ENCODE data around the gene CFAP92.

The CFAP92 gene

DNA sequence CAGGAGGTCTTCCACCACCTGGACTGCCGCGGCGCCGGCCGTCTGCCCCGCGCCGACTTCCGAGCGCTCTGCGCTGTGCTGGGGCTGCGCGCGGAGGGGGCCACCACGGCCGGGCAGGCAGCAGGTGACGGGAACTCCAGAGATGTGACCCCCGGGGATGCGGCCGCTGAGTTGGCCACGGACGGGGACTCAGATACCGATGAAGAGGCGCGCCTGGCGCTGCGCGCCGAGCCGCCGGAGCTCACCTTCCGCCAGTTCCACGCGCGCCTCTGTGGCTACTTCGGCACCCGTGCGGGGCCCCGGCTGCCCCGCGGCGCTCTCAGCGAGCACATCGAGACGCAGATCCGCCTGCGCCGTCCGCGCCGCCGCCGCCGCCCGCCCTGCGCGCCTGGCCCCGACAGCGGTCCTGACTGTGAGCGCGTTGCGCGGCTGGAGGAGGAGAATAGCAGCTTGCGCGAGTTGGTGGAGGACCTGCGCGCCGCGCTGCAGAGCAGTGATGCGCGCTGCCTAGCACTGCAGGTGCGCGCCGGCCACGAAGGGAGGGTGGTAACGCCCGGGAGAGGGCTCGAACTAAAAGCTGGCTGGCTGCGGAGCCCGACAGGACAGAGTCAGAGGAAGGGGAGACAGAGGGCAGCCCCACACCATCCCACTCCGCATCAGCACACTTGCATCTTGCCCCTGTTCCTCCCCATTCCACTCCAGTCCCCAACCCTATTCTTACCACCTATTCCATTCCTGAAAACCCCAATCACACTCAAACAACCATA is 8.1 kb upstream of the CFAP92 start:
- CTCF ChIA-PET = interaction anchor here (0.7 to 16.5 kb wide), 5 partner anchors 10 to 66 kb away, joined by 3 to 195 read pairs (median 3); no protein-coding TSS in a partner anchor
- POLR2A ChIA-PET = interaction anchor here (0.8 kb wide), 1 partner anchor 12 kb away, joined by 3 read pairs; no protein-coding TSS in a partner anchor

DNA sequence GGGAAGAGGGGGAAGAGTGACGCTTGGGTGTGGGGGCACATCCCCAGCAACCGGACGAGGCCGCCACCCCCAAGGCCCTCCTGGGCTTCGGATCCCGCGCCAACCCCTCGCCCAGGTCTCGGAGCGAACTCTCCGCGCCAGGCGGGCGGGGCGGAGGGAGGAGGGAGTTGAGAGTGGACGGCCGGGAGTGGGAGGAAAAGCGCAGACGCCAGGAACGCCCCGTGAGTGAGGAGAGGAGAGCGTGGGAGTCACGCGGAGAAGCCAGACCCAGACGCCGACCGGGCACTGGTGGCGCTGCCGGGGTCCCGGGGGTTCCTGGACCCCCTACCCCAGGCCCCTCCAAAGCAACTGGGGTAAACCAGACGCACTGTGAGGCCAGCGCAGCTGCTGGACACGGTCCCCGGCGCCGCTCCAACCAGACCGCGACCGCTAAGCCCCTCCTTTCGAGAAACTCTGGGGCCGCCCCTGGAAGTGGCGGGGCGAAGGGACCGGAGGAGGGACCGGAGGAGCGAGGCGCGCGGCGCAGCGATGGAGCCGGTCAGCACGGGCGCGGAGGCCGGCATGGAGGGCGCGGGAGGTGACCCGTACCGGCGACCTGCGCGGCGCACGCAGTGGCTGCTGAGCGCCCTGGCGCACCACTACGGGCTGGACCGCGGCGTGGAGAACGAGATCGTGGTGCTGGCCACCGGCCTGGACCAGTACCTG is 7.4 kb upstream of the CFAP92 start, which contains the start of gene EFCC1:
Gene EFCC1, plus strand, starts transcription at position 204 of the 705 bp plus-strand sequence. Its CDS starts 325 bp downstream, at position 529.
- WGBS (ENCODE audit: insufficient coverage) = 1% methylated on average over 61 of the region's 74 CpGs
- no peaks in the 10 kb centered on the region for H3K27me3 ChIP-seq (replicated peaks in 2 of 5; ENCODE audit: control insufficient read depth in 4 of 5, insufficient read depth in 5 of 5, low read length in 4 of 5)
- peaks cover 18 to 91% (median 77%) of the 10 kb centered on the region in 4 experiments for H3K4me1 ChIP-seq (ENCODE audit: control extremely low read depth in 1 of 4, control insufficient read depth in 4 of 4, insufficient read depth in 4 of 4, low read length in 3 of 4)
- no peaks in the 10 kb centered on the region for H3K9me3 ChIP-seq (ENCODE audit: control extremely low read depth in 1 of 5, control insufficient read depth in 4 of 5, insufficient read depth in 2 of 5, low read depth in 1 of 5, low read length in 4 of 5)
- H3K36me3 ChIP-seq (ENCODE audit: control insufficient read depth in 4 of 4, insufficient read depth in 4 of 4, low read length in 3 of 4) = no peaks in the 10 kb centered on the region
- H3K27ac ChIP-seq (ENCODE audit: insufficient read depth in 1 of 2, low read depth in 1 of 2, low read length in 2 of 2, poor library complexity in 1 of 2, severe bottlenecking in 2 of 2) = peak within 1 kb of the TSS in 1 of 2 experiments; percentile 28
- peak in 2 of 3 donors; percentile 55 to 70 for DNase-seq
- CTCF ChIA-PET = interaction anchor here (0.7 to 16.5 kb wide), 2 partner anchors 11 to 52 kb away, joined by 3 to 195 read pairs; no protein-coding TSS in a partner anchor
- POLR2A ChIA-PET = interaction anchor here (0.8 to 1.6 kb wide), 2 partner anchors 7 to 13 kb away, joined by 3 to 4 read pairs; no protein-coding TSS in a partner anchor
- peak within 1 kb of the TSS; percentile 56 to 88 (median 78) for H3K4me3 ChIP-seq (ENCODE audit: control insufficient read depth in 1 of 7, extremely low read depth in 1 of 7, insufficient read depth in 4 of 7, low read depth in 2 of 7, low read length in 6 of 7)

More for the DNA sequence above, 8.1 kb upstream of the CFAP92 start:
- H3K4me1 ChIP-seq (ENCODE audit: control extremely low read depth in 1 of 4, control insufficient read depth in 4 of 4, insufficient read depth in 4 of 4, low read length in 3 of 4) = peaks cover 15 to 85% (median 73%) of the 10 kb centered on the region in 4 experiments
- DNase-seq = peak in 2 of 3 donors; percentile 67 to 78
- H3K4me3 ChIP-seq (ENCODE audit: control insufficient read depth in 1 of 7, extremely low read depth in 1 of 7, insufficient read depth in 4 of 7, low read depth in 2 of 7, low read length in 6 of 7) = peak overlapping the region; percentile 56 to 88 (median 78)
- H3K36me3 ChIP-seq (ENCODE audit: control insufficient read depth in 4 of 4, insufficient read depth in 4 of 4, low read length in 3 of 4) = peaks cover 0 to 5% (median 2%) of the 10 kb centered on the region in 4 experiments
- no peak overlapping the region for H3K27ac ChIP-seq (ENCODE audit: insufficient read depth in 1 of 2, low read depth in 1 of 2, low read length in 2 of 2, poor library complexity in 1 of 2, severe bottlenecking in 2 of 2)
- no peaks in the 10 kb centered on the region for H3K9me3 ChIP-seq (ENCODE audit: control extremely low read depth in 1 of 5, control insufficient read depth in 4 of 5, insufficient read depth in 2 of 5, low read depth in 1 of 5, low read length in 4 of 5)
- no peaks in the 10 kb centered on the region for H3K27me3 ChIP-seq (replicated peaks in 2 of 5; ENCODE audit: control insufficient read depth in 4 of 5, insufficient read depth in 5 of 5, low read length in 4 of 5)
- under 1% methylated on average over 56 of the region's 81 CpGs for WGBS (ENCODE audit: insufficient coverage)

DNA sequence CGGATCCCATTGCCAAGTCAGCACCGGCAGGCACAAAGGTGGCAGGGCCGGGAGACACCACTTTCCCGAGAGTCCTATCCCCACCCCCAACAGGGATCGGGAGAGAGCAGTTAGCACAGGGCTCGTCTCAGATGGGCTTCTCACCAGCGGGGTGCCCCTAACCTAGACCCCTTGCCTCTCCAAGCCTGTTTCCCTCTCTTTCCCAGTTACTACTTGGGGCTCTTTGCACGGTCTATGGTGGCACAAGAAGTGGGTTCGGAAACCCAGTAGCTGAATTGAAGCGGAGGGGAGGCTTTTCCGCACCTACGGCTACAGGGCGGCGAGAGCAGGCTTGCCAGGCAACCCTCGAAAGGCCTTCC is 6.8 kb upstream of the CFAP92 start:
- no peak for DNase-seq
- Histone ChIP-seq H3K36me3 (ENCODE audit: control insufficient read depth in 4 of 4, insufficient read depth in 4 of 4, low read length in 3 of 4) (no peaks in the 10 kb centered on the region), H3K9me3 (ENCODE audit: control extremely low read depth in 1 of 5, control insufficient read depth in 4 of 5, insufficient read depth in 2 of 5, low read depth in 1 of 5, low read length in 4 of 5) (no peaks in the 10 kb centered on the region), H3K27me3 (replicated peaks in 2 of 5; ENCODE audit: control insufficient read depth in 4 of 5, insufficient read depth in 5 of 5, low read length in 4 of 5) (no peaks in the 10 kb centered on the region), H3K4me1 (ENCODE audit: control extremely low read depth in 1 of 4, control insufficient read depth in 4 of 4, insufficient read depth in 4 of 4, low read length in 3 of 4) (peaks cover 18 to 94% (median 79%) of the 10 kb centered on the region in 4 experiments), H3K27ac (ENCODE audit: insufficient read depth in 1 of 2, low read depth in 1 of 2, low read length in 2 of 2, poor library complexity in 1 of 2, severe bottlenecking in 2 of 2) (no peak overlapping the region), H3K4me3 (ENCODE audit: control insufficient read depth in 1 of 7, extremely low read depth in 1 of 7, insufficient read depth in 4 of 7, low read depth in 2 of 7, low read length in 6 of 7) (peak overlapping the region; percentile 56 to 88 (median 78))
- 37% methylated on average over 10 of the region's 15 CpGs for WGBS (ENCODE audit: insufficient coverage)
- ChIA-PET CTCF (interaction anchor here (0.8 to 16.5 kb wide), 3 partner anchors 11 to 53 kb away, joined by 3 to 195 read pairs (median 20); no protein-coding TSS in a partner anchor), POLR2A (interaction anchor here (1.6 kb wide), 1 partner anchor 8 kb away, joined by 4 read pairs; no protein-coding TSS in a partner anchor)

DNA sequence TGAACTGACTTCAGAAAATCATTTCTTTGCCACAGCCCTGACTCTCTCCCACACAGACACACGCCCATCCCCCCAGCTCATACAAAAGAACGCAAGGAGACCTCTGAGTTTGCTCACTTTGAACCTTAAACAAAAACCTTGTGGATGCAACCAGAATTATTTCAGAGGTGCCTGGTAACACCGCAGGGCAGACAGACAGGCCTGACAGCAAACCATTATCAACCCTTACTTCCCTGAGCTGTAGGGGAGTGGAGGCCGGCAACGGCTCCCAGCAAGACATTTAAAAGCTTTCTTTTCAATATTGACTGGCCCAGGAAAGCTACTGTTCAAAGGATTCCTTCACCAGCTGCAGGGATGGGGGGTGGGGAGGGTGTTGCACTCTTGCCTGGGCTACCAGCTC is 5.2 kb upstream of the CFAP92 start:
- Histone ChIP-seq H3K36me3 (ENCODE audit: control insufficient read depth in 4 of 4, insufficient read depth in 4 of 4, low read length in 3 of 4) (no peaks in the 10 kb centered on the region), H3K4me3 (ENCODE audit: control insufficient read depth in 1 of 7, extremely low read depth in 1 of 7, insufficient read depth in 4 of 7, low read depth in 2 of 7, low read length in 6 of 7) (peak overlapping the region in 1 of 7 experiments; percentile 48), H3K27me3 (replicated peaks in 2 of 5; ENCODE audit: control insufficient read depth in 4 of 5, insufficient read depth in 5 of 5, low read length in 4 of 5) (no peaks in the 10 kb centered on the region), H3K27ac (ENCODE audit: insufficient read depth in 1 of 2, low read depth in 1 of 2, low read length in 2 of 2, poor library complexity in 1 of 2, severe bottlenecking in 2 of 2) (no peak overlapping the region), H3K4me1 (ENCODE audit: control extremely low read depth in 1 of 4, control insufficient read depth in 4 of 4, insufficient read depth in 4 of 4, low read length in 3 of 4) (peaks cover 21 to 95% (median 78%) of the 10 kb centered on the region in 4 experiments), H3K9me3 (ENCODE audit: control extremely low read depth in 1 of 5, control insufficient read depth in 4 of 5, insufficient read depth in 2 of 5, low read depth in 1 of 5, low read length in 4 of 5) (no peaks in the 10 kb centered on the region)
- 67% methylated on average over 1 of the region's 5 CpGs for WGBS (ENCODE audit: insufficient coverage)
- ChIA-PET POLR2A (interaction anchor here (0.8 to 1.4 kb wide), 2 partner anchors 16 to 18 kb away, joined by 3 to 4 read pairs; no protein-coding TSS in a partner anchor), CTCF (interaction anchor here (1.3 to 16.5 kb wide), 3 partner anchors 13 to 29 kb away, joined by 4 to 195 read pairs (median 20); no protein-coding TSS in a partner anchor)
- peak in 2 of 3 donors; percentile 36 to 43 for DNase-seq

DNA sequence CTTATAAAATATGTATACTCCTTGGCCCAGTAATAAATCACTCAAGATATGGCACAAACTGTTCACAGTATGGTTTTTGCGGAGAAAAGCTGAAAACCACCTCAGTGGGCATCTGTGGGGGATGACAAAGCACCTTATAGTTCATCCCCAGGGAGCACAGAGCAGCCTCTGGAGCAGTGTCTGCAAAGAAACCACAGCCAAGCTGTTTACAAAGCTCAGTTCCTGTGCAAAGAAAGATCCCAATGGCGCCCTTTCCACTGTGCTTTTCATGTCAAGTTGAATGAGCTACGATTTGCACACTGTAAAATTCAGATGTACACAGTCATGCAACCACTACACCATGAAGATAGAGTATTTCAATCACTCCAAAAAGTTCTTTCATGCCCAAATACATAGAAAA is 4.7 kb upstream of the CFAP92 start:
- ChIA-PET POLR2A (interaction anchor here (1.4 kb wide), 1 partner anchor 17 kb away, joined by 4 read pairs; no protein-coding TSS in a partner anchor), CTCF (interaction anchor here (0.8 to 16.5 kb wide), 5 partner anchors 9 to 28 kb away, joined by 3 to 195 read pairs (median 6); no protein-coding TSS in a partner anchor)
- Histone ChIP-seq H3K4me3 (ENCODE audit: control insufficient read depth in 1 of 7, extremely low read depth in 1 of 7, insufficient read depth in 4 of 7, low read depth in 2 of 7, low read length in 6 of 7) (peak overlapping the region in 3 of 7 experiments; percentile 8 to 48 (median 16)), H3K27me3 (replicated peaks in 2 of 5; ENCODE audit: control insufficient read depth in 4 of 5, insufficient read depth in 5 of 5, low read length in 4 of 5) (no peaks in the 10 kb centered on the region), H3K4me1 (ENCODE audit: control extremely low read depth in 1 of 4, control insufficient read depth in 4 of 4, insufficient read depth in 4 of 4, low read length in 3 of 4) (peaks cover 21 to 95% (median 78%) of the 10 kb centered on the region in 4 experiments), H3K27ac (ENCODE audit: insufficient read depth in 1 of 2, low read depth in 1 of 2, low read length in 2 of 2, poor library complexity in 1 of 2, severe bottlenecking in 2 of 2) (peak overlapping the region in 1 of 2 experiments; percentile 27), H3K36me3 (ENCODE audit: control insufficient read depth in 4 of 4, insufficient read depth in 4 of 4, low read length in 3 of 4) (no peaks in the 10 kb centered on the region), H3K9me3 (ENCODE audit: control extremely low read depth in 1 of 5, control insufficient read depth in 4 of 5, insufficient read depth in 2 of 5, low read depth in 1 of 5, low read length in 4 of 5) (no peaks in the 10 kb centered on the region)
- WGBS (ENCODE audit: insufficient coverage) = 0% methylated on average over 2 of the region's 3 CpGs
- peak in 2 of 3 donors; percentile 69 to 71 for DNase-seq

DNA sequence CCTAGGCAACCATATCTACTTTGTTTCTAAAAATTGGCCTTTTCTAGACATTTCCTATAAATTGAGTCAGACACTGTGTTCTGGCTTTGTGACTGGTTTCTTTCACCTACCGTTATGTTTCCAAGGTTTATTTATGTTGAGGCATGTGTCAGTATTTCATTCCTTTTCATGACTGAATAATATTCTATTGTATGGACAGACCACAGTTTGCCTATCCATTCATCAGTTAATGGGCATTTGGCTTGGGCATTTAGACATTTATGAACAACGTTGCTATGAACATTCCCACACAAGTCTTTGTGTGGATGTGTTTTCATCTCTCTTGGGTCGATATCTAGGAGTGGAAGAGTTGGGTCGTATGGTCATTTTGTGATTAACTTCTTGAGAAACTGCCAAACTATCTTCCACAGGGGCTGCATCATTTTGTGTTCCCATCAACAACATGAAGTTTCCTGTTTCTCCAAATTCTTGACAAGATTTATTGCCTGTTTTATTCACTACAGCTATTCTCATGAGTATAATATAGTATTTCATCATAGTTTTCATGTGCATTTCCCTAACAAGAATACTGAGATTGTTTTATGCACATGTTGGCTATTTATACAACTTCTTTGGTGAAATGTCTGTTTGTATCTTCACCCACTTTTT is 3.7 kb upstream of the CFAP92 start:
- Histone ChIP-seq H3K27ac (ENCODE audit: insufficient read depth in 1 of 2, low read depth in 1 of 2, low read length in 2 of 2, poor library complexity in 1 of 2, severe bottlenecking in 2 of 2) (no peak overlapping the region), H3K9me3 (ENCODE audit: control extremely low read depth in 1 of 5, control insufficient read depth in 4 of 5, insufficient read depth in 2 of 5, low read depth in 1 of 5, low read length in 4 of 5) (no peaks in the 10 kb centered on the region), H3K36me3 (ENCODE audit: control insufficient read depth in 4 of 4, insufficient read depth in 4 of 4, low read length in 3 of 4) (no peaks in the 10 kb centered on the region), H3K4me1 (ENCODE audit: control extremely low read depth in 1 of 4, control insufficient read depth in 4 of 4, insufficient read depth in 4 of 4, low read length in 3 of 4) (peaks cover 21 to 87% (median 71%) of the 10 kb centered on the region in 4 experiments), H3K4me3 (ENCODE audit: control insufficient read depth in 1 of 7, extremely low read depth in 1 of 7, insufficient read depth in 4 of 7, low read depth in 2 of 7, low read length in 6 of 7) (no peak overlapping the region), H3K27me3 (replicated peaks in 2 of 5; ENCODE audit: control insufficient read depth in 4 of 5, insufficient read depth in 5 of 5, low read length in 4 of 5) (no peaks in the 10 kb centered on the region)
- CTCF ChIA-PET = interaction anchor here (0.6 to 16.5 kb wide), 6 partner anchors 8 to 31 kb away, joined by 3 to 195 read pairs (median 4); no protein-coding TSS in a partner anchor
- 100% methylated on average over 1 of the region's 4 CpGs for WGBS (ENCODE audit: insufficient coverage)
- DNase-seq = peak in 2 of 3 donors; percentile 49 to 62
- POLR2A ChIA-PET = interaction anchor here (1.4 kb wide), 1 partner anchor 18 kb away, joined by 4 read pairs; no protein-coding TSS in a partner anchor
